Measurements from ENCODE around the gene CFC1. TPM values are rescaled to one million over a fixed set of nuclear protein-coding genes. Genes with fewer than 3 reads are reported as not detected.
A peak's percentile ranks its signal among the peaks of the same experiment; 100 is the strongest.
"Not testable (repeated sequence)": the region's sequence is repeated elsewhere in the genome, so short reads cannot be mapped to it uniquely, and the experiment has no call there.

The CFC1 gene
- not detected in 2 replicates for total RNA-seq

DNA sequence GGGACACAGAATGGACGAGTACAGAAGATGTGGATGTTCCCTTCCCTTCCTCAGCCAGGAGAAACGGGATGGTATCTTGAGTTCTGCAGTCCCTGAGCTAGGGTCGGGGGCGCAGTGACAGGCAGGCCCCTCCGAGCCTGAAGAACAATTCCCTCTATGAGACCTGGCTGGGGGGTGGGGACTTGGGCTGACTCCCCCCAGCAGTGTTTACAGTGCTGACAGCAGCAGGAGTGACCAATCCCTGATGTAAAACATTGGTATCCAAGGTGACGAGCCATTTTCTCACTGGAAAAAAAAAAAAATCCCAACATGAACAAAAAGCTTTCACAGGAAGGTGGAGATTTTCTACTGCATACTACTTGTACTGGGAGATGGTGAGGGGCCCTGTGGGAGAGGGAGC lies at the start of gene CFC1:
Gene CFC1, minus strand, starts transcription at position 183 of the 400 bp plus-strand sequence. CDS start 288 bp downstream, outside the sequence.
- H3K4me3 Mint-ChIP-seq; H3K9me3 Mint-ChIP-seq; DNase-seq; H3K27ac Mint-ChIP-seq; H3K27me3 Mint-ChIP-seq; H3K4me1 Mint-ChIP-seq; H3K36me3 Mint-ChIP-seq (ENCODE audit: low read depth); intact Hi-C loops (cut with micrococcal nuclease): not testable (repeated sequence)

DNA sequence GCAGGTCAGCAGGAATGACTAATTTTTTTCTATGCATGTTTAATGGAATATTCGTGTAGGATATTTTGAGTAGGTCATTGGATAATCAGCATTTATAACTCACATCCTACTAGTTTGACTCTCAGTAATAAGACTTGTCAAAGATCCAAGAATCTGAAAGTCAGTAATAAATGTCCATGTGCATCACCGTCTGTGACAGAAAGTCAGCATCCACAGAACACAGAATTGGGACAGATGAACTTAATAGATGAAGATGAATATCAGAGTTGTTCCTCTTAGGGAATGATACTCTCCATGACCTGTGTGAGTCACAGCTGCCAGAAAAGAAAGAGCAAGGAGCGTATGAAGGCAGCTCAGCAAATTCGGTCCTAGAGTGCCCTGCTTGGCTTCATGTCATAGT lies 42.3 kb upstream of the CFC1 start:
- H3K27ac Mint-ChIP-seq; H3K36me3 Mint-ChIP-seq (ENCODE audit: low read depth); intact Hi-C loops (cut with micrococcal nuclease); H3K9me3 Mint-ChIP-seq; H3K4me1 Mint-ChIP-seq; DNase-seq; H3K27me3 Mint-ChIP-seq; H3K4me3 Mint-ChIP-seq: not testable (repeated sequence)

DNA sequence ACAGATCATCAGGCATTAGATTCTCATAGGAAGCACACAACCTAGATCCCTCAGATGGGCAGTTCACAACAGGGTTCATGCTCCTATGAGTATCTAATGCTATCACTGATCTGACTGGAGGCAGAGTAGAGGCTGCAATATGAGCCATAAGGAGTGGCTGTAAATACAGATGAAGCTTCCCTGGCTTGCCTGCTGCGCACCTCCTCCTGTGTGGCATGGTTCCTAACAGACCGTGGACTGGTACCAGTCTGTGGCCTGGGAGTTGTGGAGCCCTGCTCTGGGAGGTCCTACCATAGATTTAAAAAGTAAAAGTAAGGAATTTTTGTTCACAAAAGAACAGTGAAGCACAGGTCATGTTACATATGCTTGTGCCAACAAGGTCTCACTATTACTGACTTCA lies 39.6 kb upstream of the CFC1 start:
- H3K27me3 Mint-ChIP-seq; H3K9me3 Mint-ChIP-seq; DNase-seq; H3K36me3 Mint-ChIP-seq (ENCODE audit: low read depth); H3K27ac Mint-ChIP-seq; H3K4me1 Mint-ChIP-seq; intact Hi-C loops (cut with micrococcal nuclease); H3K4me3 Mint-ChIP-seq: not testable (repeated sequence)

DNA sequence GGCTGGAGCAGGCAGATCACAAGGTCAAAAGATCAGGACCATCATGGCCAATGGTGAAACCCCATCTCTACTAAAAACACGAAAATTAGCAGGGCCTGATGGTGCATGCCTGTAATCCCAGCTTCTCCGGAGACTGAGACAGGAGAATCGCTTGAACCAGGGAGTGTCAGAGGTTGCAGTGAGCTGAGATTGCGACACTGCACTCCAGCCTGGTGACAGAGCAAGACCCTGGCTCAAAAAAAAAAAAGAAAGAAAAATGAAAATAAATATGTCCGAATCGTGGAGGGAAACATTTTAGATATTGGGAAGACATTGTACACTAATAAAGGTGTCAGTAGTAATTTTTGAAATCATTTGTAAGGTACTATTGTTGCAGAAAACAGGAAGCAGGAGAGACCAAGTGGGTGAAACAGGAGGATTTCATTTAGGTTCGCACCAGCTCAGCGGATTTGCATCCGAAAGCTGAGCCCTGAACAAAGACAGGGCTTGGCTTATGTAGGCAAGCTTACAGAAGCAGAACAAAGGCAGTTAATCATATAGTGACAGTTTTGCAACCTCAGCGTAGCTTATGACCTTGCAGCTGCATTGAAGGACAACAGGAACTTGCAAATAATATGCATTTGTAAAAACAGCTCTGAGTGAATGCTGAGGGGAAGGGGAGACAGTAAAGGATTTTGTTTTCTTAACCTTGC lies 29.6 kb upstream of the CFC1 start:
- H3K36me3 Mint-ChIP-seq (ENCODE audit: low read depth), result not testable (repeated sequence)

DNA sequence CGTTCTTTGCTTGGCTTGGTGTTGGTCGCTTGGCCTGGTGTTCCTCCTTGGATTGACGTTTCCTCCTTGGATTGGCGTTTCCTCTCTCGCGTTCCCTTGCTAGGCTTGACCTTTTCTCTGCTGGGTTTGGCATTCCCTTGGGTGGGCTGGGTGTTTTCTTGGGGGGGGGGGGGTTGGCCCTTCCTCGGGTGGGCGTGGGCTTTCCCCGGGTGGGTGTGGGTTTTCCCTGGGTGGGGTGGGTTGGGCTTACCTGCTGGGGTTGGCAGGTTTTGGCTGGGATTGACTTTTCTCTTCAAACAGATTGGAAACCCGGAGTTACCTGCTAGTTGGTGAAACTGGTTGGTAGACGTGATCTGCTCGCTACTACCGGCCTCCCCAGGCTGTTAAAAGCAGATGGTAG lies 11.8 kb upstream of the CFC1 start, which contains the start of gene POTEJ:
Gene POTEJ, plus strand, starts transcription at position 301 of the 400 bp plus-strand sequence. Its CDS starts 93 bp downstream, at position 394.
- H3K4me1 Mint-ChIP-seq; H3K27ac Mint-ChIP-seq; H3K4me3 Mint-ChIP-seq; H3K36me3 Mint-ChIP-seq (ENCODE audit: low read depth); H3K27me3 Mint-ChIP-seq; DNase-seq; intact Hi-C loops (cut with micrococcal nuclease); H3K9me3 Mint-ChIP-seq: not testable (repeated sequence)

More for the DNA sequence above, 29.6 kb upstream of the CFC1 start:
- H3K27me3 Mint-ChIP-seq; H3K4me3 Mint-ChIP-seq; DNase-seq; H3K4me1 Mint-ChIP-seq; H3K9me3 Mint-ChIP-seq; intact Hi-C loops (cut with micrococcal nuclease); H3K27ac Mint-ChIP-seq: not testable (repeated sequence)

DNA sequence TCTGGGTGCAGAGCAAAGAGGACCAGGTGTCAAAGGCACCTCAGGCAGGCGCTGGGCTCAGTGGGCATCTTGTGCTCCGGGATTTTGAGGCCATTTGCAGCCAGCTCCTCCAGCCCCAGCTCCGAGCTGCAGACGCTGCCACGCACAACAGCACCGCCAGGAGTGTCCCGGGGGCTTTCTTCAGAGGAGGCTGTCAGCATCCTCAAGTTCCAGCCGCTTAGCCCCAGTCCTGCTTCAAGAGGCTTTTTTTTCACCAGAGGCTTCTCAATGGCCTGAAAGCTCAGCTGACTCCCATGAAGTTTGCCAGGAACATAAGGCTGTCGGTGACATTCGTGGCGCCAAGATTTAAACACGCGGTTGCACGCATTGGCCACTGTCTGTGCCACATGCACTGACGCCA lies 11.1 kb upstream of the CFC1 start:
- intact Hi-C loops (cut with micrococcal nuclease); H3K4me3 Mint-ChIP-seq; H3K36me3 Mint-ChIP-seq (ENCODE audit: low read depth); H3K9me3 Mint-ChIP-seq; H3K27ac Mint-ChIP-seq; H3K27me3 Mint-ChIP-seq; H3K4me1 Mint-ChIP-seq: not testable (repeated sequence)
- DNase-seq, result peak; percentile 47

DNA sequence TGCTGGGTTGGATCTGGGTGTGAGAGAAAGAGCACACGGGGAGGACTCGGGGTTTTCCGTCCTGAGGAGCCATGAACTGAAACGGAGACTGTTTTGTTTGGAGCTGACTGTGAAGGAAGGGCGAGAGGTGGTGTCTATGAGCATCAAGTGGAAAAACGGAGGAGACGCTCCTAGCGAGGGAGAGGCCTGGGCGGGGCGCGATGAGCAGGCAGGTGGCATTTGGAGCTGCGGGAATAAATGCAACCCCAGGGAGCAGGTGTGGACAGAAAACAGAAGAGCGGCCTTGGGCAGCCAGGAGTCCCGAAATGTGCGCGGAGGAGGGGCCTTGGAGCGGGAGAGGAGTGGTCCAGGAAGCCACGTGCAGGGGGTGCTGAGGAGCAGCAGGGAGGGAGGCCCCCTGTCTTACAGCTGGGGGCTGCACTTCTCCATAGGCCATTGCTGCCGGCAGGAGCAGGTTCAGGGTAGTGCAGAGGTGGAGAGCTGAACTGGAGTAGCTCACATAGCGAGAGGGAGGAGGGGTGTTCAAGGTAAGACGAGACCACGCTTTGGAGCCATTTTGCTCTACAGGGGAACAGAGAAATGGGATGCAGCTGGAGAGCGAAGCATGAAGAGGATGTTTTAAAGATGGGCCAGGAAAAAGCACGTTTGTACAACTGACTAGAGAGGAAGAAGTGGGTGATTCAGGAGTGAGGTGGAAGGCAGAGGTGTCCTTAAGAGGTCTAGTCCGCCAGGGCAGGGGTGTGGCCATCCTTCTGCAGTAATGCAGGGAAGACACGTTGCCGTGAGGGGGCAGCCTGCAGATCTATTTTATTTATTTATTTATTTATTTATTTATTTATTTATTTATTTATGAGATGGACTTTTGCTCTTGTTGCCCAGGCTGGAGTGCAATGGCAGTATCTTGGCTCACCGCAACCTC lies 9.9 kb upstream of the CFC1 start:
- H3K27ac Mint-ChIP-seq; H3K27me3 Mint-ChIP-seq; H3K4me3 Mint-ChIP-seq; H3K4me1 Mint-ChIP-seq; intact Hi-C loops (cut with micrococcal nuclease); H3K9me3 Mint-ChIP-seq; DNase-seq; H3K36me3 Mint-ChIP-seq (ENCODE audit: low read depth): not testable (repeated sequence)

DNA sequence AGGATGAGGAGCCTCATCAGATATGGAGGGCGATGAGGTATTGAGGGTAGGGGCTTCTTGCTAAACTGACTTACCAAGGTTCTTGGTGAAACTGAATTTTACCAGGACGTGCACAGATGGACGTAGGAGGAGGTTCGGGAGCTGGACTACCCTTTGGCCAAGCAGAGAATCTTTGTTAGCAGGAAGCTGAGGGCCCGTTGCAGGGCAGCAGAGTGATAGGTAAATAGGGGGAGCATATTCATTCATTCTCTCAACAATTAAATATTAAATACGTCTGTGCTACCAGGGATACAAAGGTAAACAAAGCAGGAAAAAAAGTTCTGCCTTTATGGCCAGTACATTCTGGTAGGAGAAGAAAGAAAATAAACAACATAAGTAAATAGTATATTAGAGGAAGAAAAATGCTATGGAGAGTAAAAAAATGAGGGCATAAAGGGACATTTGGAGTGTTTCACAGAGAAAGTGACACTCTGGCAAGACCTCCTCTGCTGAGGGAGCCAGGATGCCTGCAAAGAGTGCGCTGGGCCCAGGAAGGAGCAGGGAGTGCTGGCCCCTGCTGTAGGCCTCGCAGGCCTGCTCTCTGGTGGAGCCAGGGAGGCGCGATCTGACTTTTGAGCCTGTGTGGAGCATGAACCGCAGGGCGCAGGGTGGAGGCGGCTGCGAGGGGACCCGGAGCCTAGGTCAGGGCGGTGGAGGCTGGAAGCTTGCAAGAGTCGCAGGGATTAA lies 9.1 kb upstream of the CFC1 start:
- intact Hi-C loops (cut with micrococcal nuclease); H3K4me1 Mint-ChIP-seq; DNase-seq; H3K27ac Mint-ChIP-seq; H3K27me3 Mint-ChIP-seq; H3K9me3 Mint-ChIP-seq; H3K36me3 Mint-ChIP-seq (ENCODE audit: low read depth); H3K4me3 Mint-ChIP-seq: not testable (repeated sequence)

DNA sequence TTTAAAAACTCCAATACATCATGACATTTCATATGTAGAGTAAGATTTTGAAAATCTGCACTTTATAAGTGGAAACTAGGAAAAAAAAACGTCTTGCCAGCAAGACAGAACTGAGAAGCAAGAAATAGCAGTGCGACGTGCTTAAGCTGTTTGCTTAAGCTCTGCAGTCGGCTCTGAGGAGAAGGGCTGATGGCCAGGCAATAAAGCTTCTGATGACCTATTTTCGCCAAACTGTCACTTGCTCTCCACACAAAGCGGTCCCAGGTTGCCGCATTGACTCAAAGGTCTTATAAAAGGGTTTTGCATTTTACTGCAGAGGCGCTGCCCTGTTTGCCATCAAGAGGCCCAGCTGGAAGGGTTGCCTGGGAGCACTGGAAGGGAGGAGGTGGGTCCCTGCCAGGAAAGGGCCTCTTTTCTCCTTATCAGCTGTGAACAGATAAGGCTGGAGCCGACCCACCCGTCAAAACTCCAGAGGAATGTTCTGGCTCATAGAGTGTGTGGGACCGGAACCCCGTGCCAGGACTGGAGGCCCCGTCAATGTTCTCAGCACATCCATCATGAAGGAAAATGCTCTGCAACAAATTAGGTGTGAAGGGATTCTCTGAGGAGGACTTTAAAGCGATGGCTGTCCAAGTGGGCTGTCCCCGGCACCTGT lies 2.4 kb upstream of the CFC1 start:
- H3K4me1 Mint-ChIP-seq; H3K9me3 Mint-ChIP-seq; H3K4me3 Mint-ChIP-seq; H3K36me3 Mint-ChIP-seq (ENCODE audit: low read depth); DNase-seq; intact Hi-C loops (cut with micrococcal nuclease); H3K27me3 Mint-ChIP-seq; H3K27ac Mint-ChIP-seq: not testable (repeated sequence)

DNA sequence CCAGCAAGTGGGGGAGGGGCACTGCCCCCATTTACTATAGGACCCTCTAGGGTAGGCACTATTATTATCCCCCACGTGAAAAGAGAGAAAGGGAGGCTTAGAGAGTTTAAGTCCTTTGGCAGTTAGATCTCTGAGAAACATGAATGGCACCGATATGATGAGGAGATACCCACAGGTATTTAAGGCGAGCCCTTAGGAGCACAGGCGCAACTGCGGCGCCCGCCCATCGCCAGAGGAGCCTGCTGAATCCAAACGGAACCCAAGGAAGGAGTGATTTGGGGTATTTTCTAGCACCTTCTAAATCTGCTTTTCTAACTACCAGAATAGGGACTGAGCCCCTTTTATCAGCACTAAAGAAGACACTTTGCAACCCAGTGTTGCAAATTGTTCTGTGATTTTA lies 551 bp upstream of the CFC1 start:
- DNase-seq; H3K27ac Mint-ChIP-seq; H3K36me3 Mint-ChIP-seq (ENCODE audit: low read depth); H3K4me3 Mint-ChIP-seq; H3K27me3 Mint-ChIP-seq; intact Hi-C loops (cut with micrococcal nuclease); H3K4me1 Mint-ChIP-seq; H3K9me3 Mint-ChIP-seq: not testable (repeated sequence)

DNA sequence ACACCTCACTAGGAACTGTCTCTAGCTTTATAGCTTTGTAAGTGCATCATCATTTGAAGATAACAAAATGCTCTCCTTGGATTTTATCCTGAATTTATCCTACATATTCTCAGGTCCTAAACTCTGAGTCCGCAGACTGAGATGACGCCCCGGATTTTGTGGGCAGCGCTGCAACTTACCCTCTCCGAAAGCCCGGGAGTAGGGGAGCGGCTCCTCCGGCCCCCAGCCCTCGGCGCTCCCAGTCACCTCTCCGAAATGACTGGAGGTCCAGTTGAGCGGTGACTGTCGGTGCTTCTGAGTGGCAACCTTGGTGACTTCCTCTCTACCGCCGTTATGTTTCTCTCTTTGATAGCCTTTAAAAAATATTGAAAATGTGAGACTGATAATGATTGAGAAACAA lies 912 bp downstream of the CFC1 start:
- H3K4me3 Mint-ChIP-seq, H3K4me1 Mint-ChIP-seq: not testable (repeated sequence)

DNA sequence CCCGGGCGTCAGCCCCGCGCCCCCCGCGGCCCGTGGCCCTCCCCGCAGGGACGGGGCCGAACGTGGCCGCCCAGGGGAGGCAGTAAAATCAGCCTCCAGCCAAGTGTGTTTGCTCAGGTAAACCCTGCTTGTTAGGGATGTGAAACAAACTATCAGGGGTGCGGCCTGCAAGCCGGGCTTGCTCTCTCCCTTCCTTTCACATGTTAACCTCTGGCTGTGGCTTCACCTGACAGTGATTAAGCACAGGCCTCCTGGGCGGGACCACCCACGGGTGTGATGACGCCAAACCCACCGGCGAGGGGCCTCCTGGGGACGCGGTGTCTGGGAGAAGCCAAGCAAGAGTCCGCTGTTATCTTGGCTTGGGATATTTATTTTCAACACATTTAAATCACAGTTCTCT lies 1.4 kb downstream of the CFC1 start:
- H3K4me1 Mint-ChIP-seq; H3K4me3 Mint-ChIP-seq; H3K27me3 Mint-ChIP-seq; H3K9me3 Mint-ChIP-seq; H3K27ac Mint-ChIP-seq; DNase-seq; H3K36me3 Mint-ChIP-seq (ENCODE audit: low read depth); intact Hi-C loops (cut with micrococcal nuclease): not testable (repeated sequence)

More for the DNA sequence above, 912 bp downstream of the CFC1 start:
- H3K27ac Mint-ChIP-seq; H3K27me3 Mint-ChIP-seq; H3K9me3 Mint-ChIP-seq; H3K36me3 Mint-ChIP-seq (ENCODE audit: low read depth); DNase-seq; intact Hi-C loops (cut with micrococcal nuclease): not testable (repeated sequence)

DNA sequence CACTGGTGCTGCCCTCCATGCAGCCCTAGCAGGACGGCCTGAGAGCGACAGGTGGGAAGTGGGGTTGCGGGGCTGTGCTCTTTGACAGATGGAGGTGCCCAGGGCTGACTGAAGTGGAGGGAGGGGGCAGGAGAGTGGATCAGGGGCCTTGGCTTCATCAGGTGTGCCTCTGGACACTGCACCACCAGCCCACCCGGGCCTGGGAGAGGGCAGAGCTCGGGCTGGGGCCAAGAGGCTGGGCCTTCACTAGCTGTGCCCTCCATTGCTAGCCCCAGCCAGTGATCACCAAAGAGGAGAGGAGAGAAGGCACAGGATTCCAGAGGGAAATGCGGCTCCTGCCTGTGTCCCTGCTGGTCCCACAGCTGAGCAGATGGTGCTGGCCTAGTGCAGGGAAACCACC lies 2.6 kb downstream of the CFC1 start:
- H3K4me3 Mint-ChIP-seq; H3K9me3 Mint-ChIP-seq; DNase-seq; H3K4me1 Mint-ChIP-seq; H3K27ac Mint-ChIP-seq; H3K36me3 Mint-ChIP-seq (ENCODE audit: low read depth); intact Hi-C loops (cut with micrococcal nuclease); H3K27me3 Mint-ChIP-seq: not testable (repeated sequence)
